ENCODE results near the gene ALKBH3.

DNA sequence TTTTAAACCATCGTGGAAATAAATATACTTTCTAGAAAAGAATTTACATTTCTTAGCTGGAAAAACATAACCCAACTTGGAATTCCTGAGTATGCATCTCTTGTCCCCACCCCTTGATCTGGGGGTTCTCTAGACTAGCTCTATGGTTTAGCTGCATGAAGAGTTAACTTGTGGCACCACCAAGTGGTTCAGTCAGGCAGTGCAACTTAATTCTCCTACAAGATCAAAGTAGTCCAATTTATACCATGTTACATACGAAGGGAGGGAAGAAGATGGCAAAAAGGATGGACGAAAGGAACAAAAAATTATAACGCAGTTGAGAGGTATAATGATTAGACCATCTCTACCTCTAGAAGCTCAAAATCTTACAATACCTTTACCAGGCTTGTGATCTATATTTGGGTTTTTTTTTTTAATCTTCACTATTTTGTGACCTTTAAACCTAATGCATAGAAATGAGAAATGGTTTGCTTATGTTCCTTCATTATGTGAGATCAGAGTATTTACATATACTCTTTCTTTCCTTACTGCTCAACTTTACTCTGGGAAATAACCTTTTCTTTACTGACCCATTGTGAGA, 28.5 kb upstream of the ALKBH3 start:
- TF ChIP-seq POLR2AphosphoS5 (IDR thresholded peaks at IDR 0.05) (no peak), POLR2A (IDR thresholded peaks at IDR 0.05; ENCODE audit: low read depth) (no peak), EP300 (IDR thresholded peaks at IDR 0.05) (no peak)
- TF ChIP-seq, protein P1, sequence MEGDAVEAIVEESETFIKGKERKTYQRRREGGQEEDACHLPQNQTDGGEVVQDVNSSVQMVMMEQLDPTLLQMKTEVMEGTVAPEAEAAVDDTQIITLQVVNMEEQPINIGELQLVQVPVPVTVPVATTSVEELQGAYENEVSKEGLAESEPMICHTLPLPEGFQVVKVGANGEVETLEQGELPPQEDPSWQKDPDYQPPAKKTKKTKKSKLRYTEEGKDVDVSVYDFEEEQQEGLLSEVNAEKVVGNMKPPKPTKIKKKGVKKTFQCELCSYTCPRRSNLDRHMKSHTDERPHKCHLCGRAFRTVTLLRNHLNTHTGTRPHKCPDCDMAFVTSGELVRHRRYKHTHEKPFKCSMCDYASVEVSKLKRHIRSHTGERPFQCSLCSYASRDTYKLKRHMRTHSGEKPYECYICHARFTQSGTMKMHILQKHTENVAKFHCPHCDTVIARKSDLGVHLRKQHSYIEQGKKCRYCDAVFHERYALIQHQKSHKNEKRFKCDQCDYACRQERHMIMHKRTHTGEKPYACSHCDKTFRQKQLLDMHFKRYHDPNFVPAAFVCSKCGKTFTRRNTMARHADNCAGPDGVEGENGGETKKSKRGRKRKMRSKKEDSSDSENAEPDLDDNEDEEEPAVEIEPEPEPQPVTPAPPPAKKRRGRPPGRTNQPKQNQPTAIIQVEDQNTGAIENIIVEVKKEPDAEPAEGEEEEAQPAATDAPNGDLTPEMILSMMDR (IDR thresholded peaks at IDR 0.05): peak; percentile 78 to 87 (median 82)

All from esophagus muscularis mucosa (tissue), 4 donors.